Fibroblast of mammary gland (primary cell): Measurements from ENCODE around the gene SEC61A2.
"Not testable (repeated sequence)": the region's sequence is repeated elsewhere in the genome, so short reads cannot be mapped to it uniquely, and the experiment has no call there.

Source experiments
- DNase-seq: peaks from one replicate; pipeline ENCODE4 v3.0.0-alpha.2; 2010; ENCODE audit warnings: low read depth
- H3K4me3 ChIP-seq: 2 replicates; pipeline ENCODE4 v1.5.1; 2011; ENCODE audit warnings: low read depth, mild to moderate bottlenecking, low read length, moderate library complexity; ENCODE audit not compliant: control insufficient read depth
- TF ChIP-seq, protein P1 (sequence below): conservative IDR thresholded peaks from 2 replicates; pipeline ENCODE4 v1.5.1; 2011; ENCODE audit warnings: low read depth, low read length, inconsistent platforms; ENCODE audit not compliant: control insufficient read depth, insufficient read depth

Gene SEC61A2

DNA sequence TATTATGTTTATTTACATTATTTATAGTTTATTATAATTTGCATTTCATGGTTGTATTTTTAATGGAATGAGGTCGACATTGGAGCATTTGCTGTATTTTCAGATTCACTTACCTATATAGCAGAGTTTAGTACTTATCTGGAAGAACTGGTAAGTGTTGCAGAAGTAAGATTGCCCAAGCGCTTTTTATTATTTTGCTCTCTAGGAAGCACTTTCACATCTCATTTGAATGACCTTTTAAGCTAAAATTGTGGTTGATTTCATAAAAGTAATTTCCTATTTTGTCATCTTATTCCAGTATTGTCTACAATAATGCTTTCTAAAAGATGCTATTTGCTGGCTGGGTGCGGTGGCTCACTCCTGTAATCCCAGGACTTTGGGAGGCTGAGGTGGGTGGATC lies 28.6 kb downstream of the SEC61A2 start:
- TF ChIP-seq, protein P1, sequence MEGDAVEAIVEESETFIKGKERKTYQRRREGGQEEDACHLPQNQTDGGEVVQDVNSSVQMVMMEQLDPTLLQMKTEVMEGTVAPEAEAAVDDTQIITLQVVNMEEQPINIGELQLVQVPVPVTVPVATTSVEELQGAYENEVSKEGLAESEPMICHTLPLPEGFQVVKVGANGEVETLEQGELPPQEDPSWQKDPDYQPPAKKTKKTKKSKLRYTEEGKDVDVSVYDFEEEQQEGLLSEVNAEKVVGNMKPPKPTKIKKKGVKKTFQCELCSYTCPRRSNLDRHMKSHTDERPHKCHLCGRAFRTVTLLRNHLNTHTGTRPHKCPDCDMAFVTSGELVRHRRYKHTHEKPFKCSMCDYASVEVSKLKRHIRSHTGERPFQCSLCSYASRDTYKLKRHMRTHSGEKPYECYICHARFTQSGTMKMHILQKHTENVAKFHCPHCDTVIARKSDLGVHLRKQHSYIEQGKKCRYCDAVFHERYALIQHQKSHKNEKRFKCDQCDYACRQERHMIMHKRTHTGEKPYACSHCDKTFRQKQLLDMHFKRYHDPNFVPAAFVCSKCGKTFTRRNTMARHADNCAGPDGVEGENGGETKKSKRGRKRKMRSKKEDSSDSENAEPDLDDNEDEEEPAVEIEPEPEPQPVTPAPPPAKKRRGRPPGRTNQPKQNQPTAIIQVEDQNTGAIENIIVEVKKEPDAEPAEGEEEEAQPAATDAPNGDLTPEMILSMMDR = no peak
- H3K4me3 ChIP-seq = no peak overlapping the region
- no peak for DNase-seq

GRCh38 chr10:12160664-12161063 lies 31.2 kb downstream of the SEC61A2 start:
- no peak for DNase-seq
- TF ChIP-seq, protein P1 = no peak
- no peak overlapping the region for H3K4me3 ChIP-seq

GRCh38 chr10:12162927-12163326 lies 33.5 kb downstream of the SEC61A2 start:
- TF ChIP-seq, protein P1 = no peak
- no peak for DNase-seq

DNA sequence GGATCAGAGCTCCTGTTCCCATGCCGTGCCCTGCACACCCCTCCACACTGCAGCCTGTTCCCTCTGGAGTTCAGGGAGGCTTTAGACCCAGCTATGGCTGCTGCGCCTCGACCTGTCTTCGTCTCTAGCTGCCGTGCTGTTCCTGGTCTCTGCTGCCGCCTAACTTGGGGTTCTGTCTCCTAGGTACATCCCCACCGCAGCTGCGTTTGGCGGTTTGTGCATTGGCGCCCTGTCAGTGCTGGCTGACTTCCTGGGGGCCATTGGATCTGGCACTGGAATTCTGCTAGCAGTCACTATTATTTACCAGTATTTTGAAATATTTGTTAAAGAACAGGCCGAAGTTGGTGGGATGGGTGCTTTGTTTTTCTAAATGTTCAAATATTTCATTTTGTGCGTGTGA lies 34.6 kb downstream of the SEC61A2 start:
- TF ChIP-seq, protein P1 = no peak
- H3K4me3 ChIP-seq = no peak overlapping the region
- no peak for DNase-seq

More at GRCh38 chr10:12162927-12163326, 33.5 kb downstream of the SEC61A2 start:
- no peak overlapping the region for H3K4me3 ChIP-seq

- DNase-seq = no peak
- TF ChIP-seq, protein P1 = no peak
- H3K4me3 ChIP-seq = no peak overlapping the region
Measured at GRCh38 chr10:12165036-12165435, 35.6 kb downstream of the SEC61A2 start.

DNA sequence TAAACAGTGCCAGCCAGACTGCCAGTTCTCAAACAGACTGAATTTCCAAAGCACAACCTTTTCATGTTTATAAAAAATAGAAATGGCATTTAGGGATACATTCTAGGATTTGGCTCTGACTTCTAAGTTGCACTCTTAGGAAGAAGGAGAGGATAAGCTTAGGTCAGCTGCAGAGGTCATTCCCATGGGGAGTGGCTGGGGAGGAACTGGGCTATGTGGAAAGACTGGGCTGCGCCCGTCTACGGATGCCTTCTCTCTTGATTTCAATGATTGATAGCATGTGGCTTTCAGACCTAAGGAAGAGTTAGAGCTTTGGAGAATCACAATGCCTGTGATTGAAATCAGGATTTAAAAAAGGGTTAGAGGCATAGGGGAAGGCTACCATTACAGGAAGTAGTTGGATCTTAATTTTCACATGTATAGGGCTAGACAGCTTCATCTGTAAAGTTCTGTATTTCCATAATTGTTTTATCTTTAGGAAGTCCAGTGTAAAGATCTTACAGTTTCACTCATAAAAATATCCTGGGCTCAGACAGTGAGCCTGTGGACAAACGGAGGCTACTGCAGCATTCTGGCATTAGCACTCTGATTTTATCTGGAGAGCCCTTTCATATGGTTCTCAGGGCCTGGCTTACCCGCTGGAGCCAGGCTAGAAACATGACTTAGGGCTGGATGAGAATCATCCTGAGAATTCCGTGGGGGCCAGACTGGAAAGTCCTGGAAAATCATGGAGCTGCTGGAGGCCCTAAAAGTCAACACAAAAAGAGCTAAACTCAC lies 36.7 kb downstream of the SEC61A2 start:
- TF ChIP-seq, protein P1 = no peak
- H3K4me3 ChIP-seq = no peak overlapping the region
- no peak for DNase-seq

GRCh38 chr10:12171512-12171911 lies 42.0 kb downstream of the SEC61A2 start:
- DNase-seq, H3K4me3 ChIP-seq: not testable (repeated sequence)
